Brain microvascular endothelial cell (primary cell): ENCODE data around the gene RNPEPL1.
"Not testable (repeated sequence)": the region's sequence is repeated elsewhere in the genome, so short reads cannot be mapped to it uniquely, and the experiment has no call there.

ENCODE experiments used
- DNase-seq: peaks from one replicate; pipeline ENCODE4 v3.0.0-alpha.2; 2020
- H3K27ac ChIP-seq: fragments of 250-450 bp; sonication (Bioruptor Pico); 2 replicates; pipeline ENCODE4 v1.5.1; 2020; ENCODE audit warnings: mild to moderate bottlenecking, moderate library complexity
- H3K27me3 ChIP-seq: fragments of 250-450 bp; sonication (Bioruptor Pico); replicated peaks from 2 replicates; pipeline ENCODE4 v1.5.1; 2020; ENCODE audit warnings: mild to moderate bottlenecking
- H3K36me3 ChIP-seq: fragments of 250-450 bp; sonication (Bioruptor Pico); replicated peaks from 2 replicates; pipeline ENCODE4 v1.5.1; 2020; ENCODE audit warnings: mild to moderate bottlenecking
- H3K4me3 ChIP-seq: 2 replicates; pipeline ENCODE4 v1.5.1; 2011; ENCODE audit warnings: low read depth, mild to moderate bottlenecking, control low read depth, low read length, moderate library complexity
- CTCF ChIP-seq: IDR thresholded peaks from 2 replicates; pipeline ENCODE4 v1.5.1; 2011; ENCODE audit warnings: low read depth, mild to moderate bottlenecking, moderate library complexity, low read length, control low read depth, inconsistent platforms; ENCODE audit errors: missing control alignments
- in situ Hi-C: cut with HindIII; loops from 2 replicates; pipeline ENCODE4 v1.10.0; 2017; ENCODE audit warnings: low sequenced_read_pairs, low pct_ligation_motif_present

The RNPEPL1 gene

GRCh38 chr2:240614391-240614790 lies 46.1 kb downstream of the RNPEPL1 start:
- TF ChIP-seq CTCF = no peak
- in situ Hi-C loops = no loop called here
- H3K4me3 ChIP-seq = no peak overlapping the region

GRCh38 chr2:240615396-240615795 lies 47.1 kb downstream of the RNPEPL1 start:
- no peak overlapping the region for H3K4me3 ChIP-seq
- no peaks in the 10 kb centered on the region for H3K36me3 ChIP-seq
- H3K27ac ChIP-seq = no peak overlapping the region
- DNase-seq = no peak
- no peaks in the 10 kb centered on the region for H3K27me3 ChIP-seq
- in situ Hi-C loops = no loop called here
- TF ChIP-seq CTCF = no peak

More at GRCh38 chr2:240614391-240614790, 46.1 kb downstream of the RNPEPL1 start:
- no peaks in the 10 kb centered on the region for H3K36me3 ChIP-seq
- H3K27me3 ChIP-seq = no peaks in the 10 kb centered on the region
- no peak overlapping the region for H3K27ac ChIP-seq
- no peak for DNase-seq

- H3K4me3 ChIP-seq = no peak overlapping the region
- in situ Hi-C loops = no loop called here
These were observed 47.7 kb downstream of the RNPEPL1 start for GRCh38 chr2:240615820-240616547.

GRCh38 chr2:240616860-240617666 lies 48.8 kb downstream of the RNPEPL1 start:
- H3K27ac ChIP-seq, H3K4me3 ChIP-seq, H3K36me3 ChIP-seq, H3K27me3 ChIP-seq, DNase-seq, in situ Hi-C loops: not testable (repeated sequence)

More at GRCh38 chr2:240615820-240616547, 47.7 kb downstream of the RNPEPL1 start:
- DNase-seq = no peak
- H3K27me3 ChIP-seq = no peaks in the 10 kb centered on the region
- H3K36me3 ChIP-seq = no peaks in the 10 kb centered on the region
- H3K27ac ChIP-seq = no peak overlapping the region
- TF ChIP-seq CTCF = no peak

GRCh38 chr2:240618776-240619175 lies 50.5 kb downstream of the RNPEPL1 start:
- TF ChIP-seq CTCF = no peak
- DNase-seq = no peak
- in situ Hi-C loops = no loop called here

GRCh38 chr2:240619506-240620148 lies 51.3 kb downstream of the RNPEPL1 start:
- Histone ChIP-seq H3K27me3 (no peaks in the 10 kb centered on the region), H3K27ac (no peak overlapping the region), H3K4me3 (no peak overlapping the region), H3K36me3 (no peaks in the 10 kb centered on the region)
- DNase-seq = no peak
- in situ Hi-C loops = no loop called here
- no peak for TF ChIP-seq CTCF

More at GRCh38 chr2:240618776-240619175, 50.5 kb downstream of the RNPEPL1 start:
- Histone ChIP-seq H3K4me3 (no peak overlapping the region), H3K36me3 (no peaks in the 10 kb centered on the region), H3K27ac (no peak overlapping the region), H3K27me3 (no peaks in the 10 kb centered on the region)
